Stimulated activated CD4-positive, alpha-beta T cell treated with anti-CD3 and anti-CD28 coated beads, Interleukin-4, amount 100 ng/mL, for 48 hours (primary cell): ENCODE data around the gene SIT1.

ENCODE experiments used
- DNase-seq, 2 donors: peaks; one replicate each; pipeline ENCODE4 v3.0.0-alpha.2; 2020; ENCODE audit warnings: low read depth in 2 of 2

Gene SIT1, protein sequence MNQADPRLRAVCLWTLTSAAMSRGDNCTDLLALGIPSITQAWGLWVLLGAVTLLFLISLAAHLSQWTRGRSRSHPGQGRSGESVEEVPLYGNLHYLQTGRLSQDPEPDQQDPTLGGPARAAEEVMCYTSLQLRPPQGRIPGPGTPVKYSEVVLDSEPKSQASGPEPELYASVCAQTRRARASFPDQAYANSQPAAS

DNA sequence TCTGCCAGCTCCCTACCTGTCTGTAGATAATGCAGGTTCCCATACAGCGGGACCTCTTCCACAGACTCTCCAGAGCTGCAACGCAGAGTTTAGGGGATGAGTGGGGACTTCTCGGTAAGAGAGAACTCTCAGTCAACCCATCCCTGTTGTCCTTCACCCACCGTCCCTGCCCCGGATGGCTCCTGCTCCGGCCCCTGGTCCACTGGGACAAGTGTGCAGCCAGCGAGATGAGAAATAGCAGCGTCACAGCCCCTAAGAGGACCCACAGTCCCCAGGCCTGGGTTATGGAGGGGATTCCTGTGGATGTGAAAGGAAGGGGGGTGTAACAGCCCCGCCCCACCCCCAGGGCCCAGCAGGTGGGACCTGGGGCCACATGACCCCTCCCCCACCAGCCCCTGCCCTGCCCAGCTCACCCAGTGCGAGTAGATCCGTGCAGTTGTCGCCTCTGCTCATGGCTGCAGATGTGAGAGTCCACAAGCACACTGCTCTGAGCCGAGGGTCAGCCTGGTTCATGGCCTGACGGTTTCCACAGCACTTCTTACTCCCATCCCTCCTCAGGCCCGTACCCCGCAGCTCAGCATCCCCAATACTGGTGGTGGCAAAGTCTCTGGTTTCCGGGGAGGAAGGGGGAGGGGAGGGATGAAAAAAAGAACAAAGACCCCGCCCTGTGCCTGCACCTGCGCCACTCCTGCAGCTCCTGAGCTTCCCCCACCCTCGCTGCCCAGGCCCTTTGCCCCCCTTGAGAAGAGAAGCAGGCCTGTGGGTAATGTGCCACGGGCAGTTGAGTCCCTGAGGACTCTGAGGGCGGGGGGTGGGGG is at the start of gene SIT1:
TSS of gene SIT1 (minus strand) at position 591 of the 818 bp plus-strand sequence. CDS start at position 513, 78 bp downstream.
- DNase-seq = no peak

DNA sequence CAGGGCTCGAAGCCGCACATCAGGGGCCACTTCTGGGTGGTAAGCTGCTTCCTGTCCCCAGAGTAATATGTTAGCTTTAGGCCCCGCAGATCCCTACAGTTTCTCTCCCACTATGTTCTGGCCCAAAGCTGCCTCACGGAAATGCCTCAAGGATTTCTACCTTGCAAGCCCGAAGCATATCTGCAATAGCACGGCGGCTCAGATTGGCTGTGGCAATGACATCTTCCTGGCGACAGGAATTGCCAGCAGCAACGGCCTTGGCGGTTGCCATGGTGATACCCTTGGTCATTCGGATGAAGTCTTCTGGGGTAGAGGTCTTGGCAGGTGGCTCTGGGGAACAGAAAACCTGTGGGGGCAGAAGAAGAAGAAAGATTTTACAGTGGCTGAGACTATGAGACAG is 49.3 kb upstream of the SIT1 start:
- no peak for DNase-seq

DNA sequence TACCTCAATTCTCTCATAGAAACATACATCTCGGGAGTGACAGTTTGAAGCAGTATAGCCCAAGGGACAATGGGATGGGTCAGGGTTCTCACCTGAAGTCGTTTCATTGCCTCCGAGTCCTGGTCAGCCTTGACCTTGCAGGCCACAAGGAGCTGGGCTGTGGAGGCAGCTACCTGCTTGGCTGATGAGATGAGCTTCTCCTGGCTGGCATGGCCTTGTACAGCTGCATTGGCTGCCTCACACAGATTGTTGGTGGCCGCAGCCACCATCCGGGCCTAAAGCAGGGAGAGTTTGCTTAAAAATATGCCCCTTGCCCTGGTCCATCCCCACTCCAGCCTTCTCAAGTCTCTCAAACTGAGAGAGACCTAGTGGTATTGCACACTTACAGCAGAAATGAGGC is 47.5 kb upstream of the SIT1 start:
- no peak for DNase-seq

DNA sequence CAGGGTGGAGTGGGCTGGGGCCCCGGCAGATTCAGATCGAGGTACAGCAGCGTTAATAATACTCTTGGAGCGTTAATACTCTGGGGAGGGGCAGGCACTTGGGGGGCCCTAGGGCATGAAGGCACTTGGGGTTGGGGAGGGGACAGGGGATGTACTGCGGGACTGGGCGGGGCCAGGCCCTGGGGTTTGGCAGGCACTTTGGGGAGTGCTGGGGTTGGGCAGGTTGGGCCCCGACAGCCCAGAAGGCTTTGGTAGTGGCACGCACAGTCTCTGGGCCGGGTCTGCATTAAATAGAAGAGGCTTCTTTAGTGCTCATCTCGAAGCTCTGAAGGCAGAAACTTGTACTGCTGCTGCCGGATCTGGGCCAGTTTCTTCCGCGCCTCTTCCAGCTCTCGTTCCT is 46.8 kb upstream of the SIT1 start:
- DNase-seq = no peak

GRCh38 chr9:35696520-35697215 is 45.9 kb upstream of the SIT1 start:
- peak; percentile 23 to 37 for DNase-seq

- DNase-seq = no peak
These were observed 45.2 kb upstream of the SIT1 start for GRCh38 chr9:35695943-35696401.

- DNase-seq = no peak
These were observed 41.1 kb upstream of the SIT1 start for GRCh38 chr9:35691757-35692301.

DNA sequence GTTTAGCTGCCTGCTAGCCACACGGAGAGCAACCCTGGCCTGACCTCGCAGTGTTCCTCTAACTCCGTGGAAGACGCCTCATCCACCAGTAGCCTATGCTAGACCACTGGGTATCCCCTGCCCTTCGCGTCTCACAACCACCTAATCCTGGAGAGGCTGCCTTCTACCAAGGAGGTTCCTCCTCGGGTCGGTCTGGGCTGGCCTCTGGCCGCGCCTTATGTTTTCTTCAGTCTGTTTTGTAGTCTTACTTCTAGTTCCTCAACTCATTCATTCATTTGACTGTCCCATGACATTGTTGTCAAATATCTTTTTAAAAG is 40.6 kb upstream of the SIT1 start:
- DNase-seq = no peak

GRCh38 chr9:35690614-35691333 is 40.0 kb upstream of the SIT1 start:
- peak in 1 of 2 donors; percentile 30 for DNase-seq

DNA sequence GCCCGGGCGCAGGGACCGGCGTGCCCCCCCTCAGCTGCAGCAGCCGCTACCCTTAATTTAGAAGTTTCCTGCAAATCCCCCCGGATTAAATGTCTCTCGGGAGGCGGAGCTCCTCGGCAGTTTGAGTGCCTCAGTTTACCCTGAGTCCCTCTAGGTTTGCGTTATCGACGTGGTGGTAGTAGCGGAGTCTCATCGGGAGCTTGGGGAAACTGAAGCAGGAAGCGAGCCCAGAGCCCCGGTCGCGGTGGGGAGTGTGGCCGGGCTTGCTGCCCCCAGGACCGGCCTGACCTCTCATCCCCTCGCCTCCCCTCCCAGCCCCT is 39.5 kb upstream of the SIT1 start:
- no peak for DNase-seq

- no peak for DNase-seq
These were observed 39.0 kb upstream of the SIT1 start, which contains the start of gene TPM2 for GRCh38 chr9:35689542-35690293. TPM2 (minus strand) TSS chr9:35689925; CDS start chr9:35689817, 108 bp downstream.

- no peak for DNase-seq
These were observed 38.1 kb upstream of the SIT1 start for GRCh38 chr9:35688558-35689541.

DNA sequence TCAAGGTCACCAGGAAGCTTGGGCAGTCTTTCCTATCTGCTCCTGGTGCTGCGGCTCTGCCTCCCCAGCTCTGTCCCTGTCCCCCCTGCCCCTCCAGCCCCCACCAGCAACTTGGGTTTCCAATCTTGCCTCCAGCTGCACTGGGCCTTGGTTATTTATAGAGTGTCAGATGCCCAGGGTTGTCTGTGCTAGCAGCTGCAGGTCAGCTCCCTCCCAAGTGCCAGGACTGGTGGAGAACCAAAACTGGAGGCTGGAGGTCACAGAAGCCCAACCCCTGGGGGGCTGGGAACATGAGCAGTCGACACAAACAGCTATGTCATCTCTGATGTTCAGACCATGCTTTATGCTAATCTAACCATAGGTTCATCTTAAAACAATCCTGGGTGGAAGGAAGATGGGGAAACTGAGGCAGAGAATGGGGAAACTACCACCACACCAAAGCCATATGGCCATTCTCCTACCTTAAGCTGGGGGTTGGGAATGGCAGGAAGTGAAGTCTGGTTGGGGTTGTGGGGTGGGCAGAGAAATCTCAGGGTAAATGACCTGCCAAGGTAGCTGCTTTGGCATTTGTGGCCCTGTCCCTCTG is 37.3 kb upstream of the SIT1 start:
- no peak for DNase-seq

DNA sequence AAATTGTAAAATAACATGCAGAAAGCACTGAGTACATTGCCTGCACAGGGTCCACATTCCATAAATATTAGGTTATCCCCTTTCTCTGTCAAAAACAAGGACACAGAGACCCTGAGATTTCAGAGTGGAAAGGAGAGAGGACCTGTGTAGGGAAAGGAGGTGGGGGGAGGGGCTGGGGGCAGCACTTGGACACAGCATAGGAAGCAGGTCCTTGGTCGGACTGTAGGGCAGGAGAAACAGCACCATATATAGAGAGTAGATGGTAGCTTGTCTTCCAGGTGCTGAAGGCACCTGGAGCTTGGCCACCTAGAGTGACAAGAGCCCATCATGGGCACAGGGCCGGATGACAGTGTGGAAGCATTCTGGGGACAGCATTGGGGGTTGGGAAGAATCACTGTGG is 36.6 kb upstream of the SIT1 start:
- no peak for DNase-seq

GRCh38 chr9:35686222-35687203 is 35.8 kb upstream of the SIT1 start:
- DNase-seq = no peak

GRCh38 chr9:35685506-35685905 is 34.8 kb upstream of the SIT1 start:
- DNase-seq = no peak

GRCh38 chr9:35684921-35685320 is 34.2 kb upstream of the SIT1 start:
- no peak for DNase-seq

DNA sequence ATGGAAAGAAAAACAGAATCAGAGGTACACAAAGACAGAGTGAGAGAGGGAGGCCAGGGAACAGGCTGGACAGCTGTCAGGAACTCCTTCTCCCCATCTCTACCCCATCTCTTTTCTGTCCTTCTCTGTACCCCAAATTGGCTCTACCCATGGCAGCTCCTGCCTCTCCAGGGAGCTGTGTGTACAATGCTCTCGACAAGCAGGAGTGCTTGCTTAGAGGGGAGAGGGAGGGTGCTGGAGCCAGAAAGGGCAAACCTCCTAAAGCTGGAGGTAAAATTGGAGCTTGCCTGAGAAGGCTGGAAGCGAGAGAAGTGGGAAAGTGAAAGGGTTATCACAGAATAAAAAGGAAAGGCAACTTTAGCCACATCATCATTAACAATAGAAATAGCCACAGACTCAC is 32.6 kb upstream of the SIT1 start:
- no peak for DNase-seq
